Measurements from ENCODE around the gene ZSWIM1.

ZSWIM1 gene

GRCh38 chr20:45880988-45881788, at the start of gene ZSWIM1:
ZSWIM1 (plus strand) TSS chr20:45881227; CDS start chr20:45882593, 1,366 bp downstream.
- DNase-seq (ENCODE audit: low read depth) = peak; percentile 100

GRCh38 chr20:45832619-45833018, 48.4 kb upstream of the ZSWIM1 start:
- no peak for DNase-seq (ENCODE audit: low read depth)

GRCh38 chr20:45833030-45833882, 47.8 kb upstream of the ZSWIM1 start, which contains the start of gene SNX21:
SNX21 (plus strand) TSS chr20:45833799; CDS start chr20:45833920, 121 bp downstream.
- peak; percentile 96 for DNase-seq (ENCODE audit: low read depth)

GRCh38 chr20:45833883-45834796, 46.9 kb upstream of the ZSWIM1 start:
- peak; percentile 71 for DNase-seq (ENCODE audit: low read depth)

- no peak for DNase-seq (ENCODE audit: low read depth)
These were observed 46.2 kb upstream of the ZSWIM1 start for GRCh38 chr20:45834797-45835161.

GRCh38 chr20:45835329-45835765, 45.7 kb upstream of the ZSWIM1 start:
- DNase-seq (ENCODE audit: low read depth) = peak; percentile 39

GRCh38 chr20:45835825-45836224, 45.2 kb upstream of the ZSWIM1 start:
- peak; percentile 59 for DNase-seq (ENCODE audit: low read depth)

- no peak for DNase-seq (ENCODE audit: low read depth)
These were observed 44.2 kb upstream of the ZSWIM1 start for GRCh38 chr20:45836841-45837240.

GRCh38 chr20:45840700-45841198, 40.3 kb upstream of the ZSWIM1 start:
- DNase-seq (ENCODE audit: low read depth) = no peak

- no peak for DNase-seq (ENCODE audit: low read depth)
These were observed 39.5 kb upstream of the ZSWIM1 start for GRCh38 chr20:45841407-45842129.

- DNase-seq (ENCODE audit: low read depth) = no peak
These were observed 38.7 kb upstream of the ZSWIM1 start for GRCh38 chr20:45842169-45842812.

- DNase-seq (ENCODE audit: low read depth) = no peak
These were observed 37.5 kb upstream of the ZSWIM1 start for GRCh38 chr20:45843506-45843905.

- no peak for DNase-seq (ENCODE audit: low read depth)
These were observed 35.6 kb upstream of the ZSWIM1 start for GRCh38 chr20:45845452-45845851.

GRCh38 chr20:45848421-45848820, 32.6 kb upstream of the ZSWIM1 start:
- DNase-seq (ENCODE audit: low read depth) = no peak

- no peak for DNase-seq (ENCODE audit: low read depth)
These were observed 32.0 kb upstream of the ZSWIM1 start for GRCh38 chr20:45848969-45849582.

- DNase-seq (ENCODE audit: low read depth) = no peak
These were observed 30.8 kb upstream of the ZSWIM1 start for GRCh38 chr20:45850238-45850637.

GRCh38 chr20:45850926-45851325, 30.1 kb upstream of the ZSWIM1 start:
- DNase-seq (ENCODE audit: low read depth) = no peak

GRCh38 chr20:45851501-45851900, 29.5 kb upstream of the ZSWIM1 start:
- no peak for DNase-seq (ENCODE audit: low read depth)

- no peak for DNase-seq (ENCODE audit: low read depth)
These were observed 28.7 kb upstream of the ZSWIM1 start for GRCh38 chr20:45852326-45852725.

GRCh38 chr20:45853484-45853883, 27.5 kb upstream of the ZSWIM1 start:
- DNase-seq (ENCODE audit: low read depth) = no peak
